ENCODE results near the gene INSIG1.

The INSIG1 gene

DNA sequence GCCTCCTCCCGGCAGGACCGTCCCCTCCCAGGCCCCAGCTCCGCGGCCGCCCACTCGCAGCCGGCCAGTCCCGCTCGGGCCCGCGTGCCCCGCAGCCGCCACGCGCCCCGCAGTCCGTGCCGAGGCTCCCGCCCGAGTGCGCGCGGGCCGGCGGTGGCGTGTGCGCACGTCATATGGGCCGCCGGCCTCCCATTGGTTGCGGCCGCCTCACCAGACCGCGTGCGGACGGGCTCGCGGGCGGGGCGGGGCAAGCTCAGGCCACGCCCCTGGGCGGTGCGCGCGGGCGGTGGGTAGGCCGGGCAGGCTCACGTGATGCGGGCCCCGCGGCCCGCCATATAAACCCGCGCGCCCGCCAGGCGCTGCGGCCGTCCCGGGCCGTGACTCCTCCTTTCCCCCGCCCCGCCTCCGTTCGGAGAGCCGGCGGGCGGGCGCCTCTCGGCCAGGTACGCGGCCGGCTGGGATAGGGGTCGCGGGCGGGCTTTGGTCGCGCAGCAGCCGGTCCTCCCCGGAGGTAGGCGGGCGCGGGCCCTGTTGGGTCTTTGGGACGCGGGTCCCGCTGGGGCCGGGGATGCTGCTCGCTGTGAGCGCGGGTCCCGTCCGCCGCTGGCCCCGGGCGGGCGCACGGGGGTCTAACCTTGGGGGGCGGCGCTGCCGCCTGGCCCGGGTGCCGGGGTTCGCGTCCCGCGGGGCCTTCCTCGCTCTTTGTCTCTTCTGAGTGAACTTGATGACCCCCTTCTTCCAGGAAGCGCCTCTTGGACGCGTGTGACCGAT, at the start of gene INSIG1:
Gene INSIG1, plus strand, starts transcription at position 362 of the 771 bp plus-strand sequence. Its CDS starts 408 bp downstream, at position 770.
- in situ Hi-C loops (cut with HindIII; ENCODE audit: low pct_ligation_motif_present, low pct_unique_long_range_greater_than_20kb, low sequenced_read_pairs) = no loop called here
- DNase-seq = peak; percentile 98

DNA sequence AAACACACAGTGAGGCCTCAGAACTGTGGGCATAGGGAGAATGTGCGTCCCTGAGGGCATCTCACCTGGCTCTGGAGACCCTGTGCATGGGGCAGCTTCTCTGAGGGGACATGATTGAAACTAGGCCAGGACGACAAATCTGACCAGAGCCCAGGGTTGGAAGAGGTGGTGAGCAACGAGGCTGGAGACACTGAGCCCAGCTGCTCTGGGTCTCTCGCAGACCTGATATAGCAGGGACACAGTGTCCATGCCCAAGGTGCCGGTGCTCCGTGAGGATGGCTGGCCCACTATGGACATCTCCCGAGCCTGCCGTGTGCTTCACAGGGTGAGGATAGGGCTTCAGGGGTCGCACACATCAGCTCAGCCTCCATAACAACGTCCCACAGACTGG, 49.3 kb upstream of the INSIG1 start:
- in situ Hi-C loops (cut with HindIII; ENCODE audit: low pct_ligation_motif_present, low pct_unique_long_range_greater_than_20kb, low sequenced_read_pairs) = no loop called here
- no peak for DNase-seq

DNA sequence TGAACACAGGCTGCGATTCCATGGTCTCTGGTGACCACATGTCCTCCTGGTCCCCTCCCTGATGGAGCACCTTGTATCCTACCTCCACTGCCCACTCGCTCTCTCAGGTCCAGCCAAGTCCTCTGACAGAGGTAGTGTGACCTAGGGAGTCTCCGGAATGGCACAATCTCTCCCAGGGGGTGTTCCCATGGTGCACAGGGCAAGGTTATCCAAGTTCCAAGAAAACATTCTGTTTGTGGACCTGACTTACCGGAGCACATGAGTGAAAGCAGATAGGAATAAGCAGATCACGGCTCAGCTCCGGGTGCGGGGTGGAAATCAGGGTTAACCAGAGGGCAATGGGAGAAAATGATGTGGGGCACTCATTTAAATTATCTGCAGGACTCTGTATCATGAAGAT, 45.8 kb upstream of the INSIG1 start:
- no peak for DNase-seq
- in situ Hi-C loops (cut with HindIII; ENCODE audit: low pct_ligation_motif_present, low pct_unique_long_range_greater_than_20kb, low sequenced_read_pairs) = no loop called here

DNA sequence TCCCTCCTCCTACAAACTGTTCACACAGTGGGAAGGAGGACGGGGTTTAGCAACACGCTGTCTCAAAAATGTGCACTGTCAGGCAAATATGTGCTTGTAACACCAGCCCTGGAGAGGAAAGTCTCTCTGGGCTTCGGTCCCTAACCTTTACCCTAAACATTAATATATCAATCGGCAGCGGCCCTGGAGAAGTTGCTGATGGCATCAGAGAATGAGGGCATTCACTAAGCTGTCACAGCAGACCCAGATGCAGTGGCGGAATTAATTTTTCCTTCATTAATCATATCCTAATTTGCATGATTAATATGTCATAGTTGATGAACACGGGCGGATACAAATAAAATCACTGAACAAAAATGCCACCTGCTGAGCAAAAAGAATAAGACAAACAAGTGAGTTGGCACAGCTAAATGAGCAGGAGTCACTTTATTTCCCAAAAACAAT, 45.2 kb upstream of the INSIG1 start:
- DNase-seq = no peak
- in situ Hi-C loops (cut with HindIII; ENCODE audit: low pct_ligation_motif_present, low pct_unique_long_range_greater_than_20kb, low sequenced_read_pairs) = no loop called here

DNA sequence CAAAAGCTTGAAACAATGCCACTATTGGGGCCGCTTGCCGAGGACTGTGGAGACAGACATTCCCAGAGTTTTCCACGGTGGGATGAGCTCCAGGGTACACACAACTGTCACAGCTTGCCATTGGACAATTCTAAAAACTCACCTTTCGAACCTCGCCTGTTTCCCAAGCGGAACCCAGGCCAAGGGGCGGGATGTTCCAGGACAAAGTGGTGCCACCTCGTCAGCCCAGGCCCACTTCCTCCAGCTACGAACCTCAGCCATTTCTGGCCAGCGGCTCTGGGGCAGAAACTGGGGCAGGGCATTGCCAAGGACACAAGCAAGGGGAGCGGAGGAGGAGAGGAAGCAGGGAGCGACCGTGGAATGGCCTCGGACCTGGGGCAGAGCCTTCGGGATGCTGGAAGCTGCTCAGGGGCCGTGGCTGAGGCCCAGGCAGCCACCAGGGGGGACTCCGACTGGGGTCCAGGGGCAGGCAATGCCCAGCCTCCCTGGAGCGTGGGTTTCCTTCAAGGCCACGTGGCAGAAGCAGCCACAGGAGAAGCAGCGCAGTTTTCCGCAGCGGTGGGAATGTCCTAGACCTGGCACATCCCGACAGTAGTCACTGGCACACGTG, 44.7 kb upstream of the INSIG1 start:
- DNase-seq = no peak
- in situ Hi-C loops (cut with HindIII; ENCODE audit: low pct_ligation_motif_present, low pct_unique_long_range_greater_than_20kb, low sequenced_read_pairs) = no loop called here

DNA sequence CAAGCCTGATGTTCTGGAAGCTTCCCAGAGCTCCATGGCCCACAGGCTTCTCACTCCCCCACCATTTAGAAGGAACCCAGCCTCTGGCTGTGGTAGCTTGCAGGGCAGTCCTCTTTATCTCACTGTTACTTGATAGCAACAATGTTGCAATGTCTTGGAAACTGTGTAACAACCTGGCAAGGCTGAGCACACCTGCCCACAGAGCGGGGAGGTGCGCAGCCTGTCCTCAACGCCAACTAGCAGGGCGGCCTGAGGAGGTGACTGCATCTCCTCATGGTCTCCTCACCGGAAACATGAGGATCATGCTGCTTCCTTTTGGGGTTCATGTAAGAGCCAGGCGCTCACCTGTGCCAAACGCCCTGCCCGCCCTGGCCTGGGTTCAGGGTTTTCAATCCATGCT, 43.7 kb upstream of the INSIG1 start:
- DNase-seq = no peak
- in situ Hi-C loops (cut with HindIII; ENCODE audit: low pct_ligation_motif_present, low pct_unique_long_range_greater_than_20kb, low sequenced_read_pairs) = no loop called here

DNA sequence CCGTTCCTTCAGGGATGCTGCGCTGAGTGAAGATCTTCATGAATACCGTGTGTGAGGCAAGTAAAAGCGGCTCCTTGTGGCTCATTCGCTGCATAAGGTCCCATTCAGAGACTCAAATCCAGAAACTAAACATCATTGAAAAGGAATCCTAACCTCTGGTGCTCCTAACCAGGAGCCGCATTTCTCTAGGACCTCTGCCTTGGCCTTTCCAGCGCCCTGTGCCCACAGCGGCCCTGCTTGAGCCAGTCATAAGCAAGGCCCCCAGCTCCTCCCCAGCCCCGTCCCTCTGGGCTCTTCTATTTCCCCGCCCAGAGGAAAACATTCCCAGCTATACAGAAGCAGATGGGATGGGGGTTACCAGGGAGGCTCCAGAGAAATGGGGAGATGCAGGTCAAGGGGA, 42.6 kb upstream of the INSIG1 start:
- in situ Hi-C loops (cut with HindIII; ENCODE audit: low pct_ligation_motif_present, low pct_unique_long_range_greater_than_20kb, low sequenced_read_pairs) = no loop called here
- no peak for DNase-seq

DNA sequence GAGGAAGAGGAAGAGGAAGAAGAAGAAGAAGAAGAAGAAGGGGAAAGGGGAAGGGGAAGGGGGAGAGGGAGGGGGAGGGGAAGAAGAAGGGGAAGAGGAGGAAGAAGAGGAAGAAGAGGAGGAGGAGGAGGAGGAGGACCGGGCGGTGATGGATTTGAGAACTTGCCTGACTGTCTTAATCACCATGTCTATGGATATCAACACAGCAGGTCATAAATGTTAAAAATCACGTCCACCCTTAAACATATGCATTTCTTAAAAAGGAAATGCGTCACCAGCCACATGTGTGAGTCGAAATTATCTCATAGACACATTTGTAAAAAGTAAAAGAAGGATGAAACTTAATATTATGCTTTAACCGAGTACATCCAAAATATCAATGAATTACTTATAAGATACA, 42.1 kb upstream of the INSIG1 start:
- no peak for DNase-seq
- in situ Hi-C loops (cut with HindIII; ENCODE audit: low pct_ligation_motif_present, low pct_unique_long_range_greater_than_20kb, low sequenced_read_pairs) = no loop called here

DNA sequence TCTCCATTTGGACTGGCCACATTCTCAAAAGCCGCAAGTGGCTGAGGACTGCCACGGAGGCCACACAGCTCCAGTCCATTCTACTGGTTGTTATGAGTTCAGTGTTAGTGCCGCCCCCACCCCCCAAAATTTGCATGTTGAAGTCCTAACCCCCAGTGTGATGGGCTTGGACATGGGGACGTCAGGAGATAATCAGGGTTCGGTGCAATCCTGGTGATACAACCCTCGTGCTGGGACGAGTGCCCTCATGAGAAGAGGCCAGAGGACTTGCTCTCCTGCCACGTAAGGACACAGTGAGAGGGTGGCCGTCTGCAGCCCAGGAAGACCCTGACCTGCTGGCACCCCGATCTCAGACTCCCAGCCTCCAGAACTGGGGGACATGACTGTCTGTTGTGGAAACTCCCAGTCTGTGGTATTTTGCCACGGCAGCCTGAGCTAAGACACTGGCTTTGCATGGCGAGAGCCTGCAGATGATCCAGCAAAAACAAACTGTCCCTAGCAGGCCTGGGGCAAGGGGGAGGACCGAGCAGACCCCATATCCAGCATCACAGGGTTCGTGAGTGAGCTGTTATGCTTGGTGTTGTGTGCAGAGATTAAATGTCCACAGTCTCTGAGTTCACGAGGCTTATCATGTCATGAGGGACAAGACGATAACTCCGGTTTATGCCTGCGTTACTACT, 41.5 kb upstream of the INSIG1 start:
- in situ Hi-C loops (cut with HindIII; ENCODE audit: low pct_ligation_motif_present, low pct_unique_long_range_greater_than_20kb, low sequenced_read_pairs) = no loop called here
- DNase-seq = no peak

DNA sequence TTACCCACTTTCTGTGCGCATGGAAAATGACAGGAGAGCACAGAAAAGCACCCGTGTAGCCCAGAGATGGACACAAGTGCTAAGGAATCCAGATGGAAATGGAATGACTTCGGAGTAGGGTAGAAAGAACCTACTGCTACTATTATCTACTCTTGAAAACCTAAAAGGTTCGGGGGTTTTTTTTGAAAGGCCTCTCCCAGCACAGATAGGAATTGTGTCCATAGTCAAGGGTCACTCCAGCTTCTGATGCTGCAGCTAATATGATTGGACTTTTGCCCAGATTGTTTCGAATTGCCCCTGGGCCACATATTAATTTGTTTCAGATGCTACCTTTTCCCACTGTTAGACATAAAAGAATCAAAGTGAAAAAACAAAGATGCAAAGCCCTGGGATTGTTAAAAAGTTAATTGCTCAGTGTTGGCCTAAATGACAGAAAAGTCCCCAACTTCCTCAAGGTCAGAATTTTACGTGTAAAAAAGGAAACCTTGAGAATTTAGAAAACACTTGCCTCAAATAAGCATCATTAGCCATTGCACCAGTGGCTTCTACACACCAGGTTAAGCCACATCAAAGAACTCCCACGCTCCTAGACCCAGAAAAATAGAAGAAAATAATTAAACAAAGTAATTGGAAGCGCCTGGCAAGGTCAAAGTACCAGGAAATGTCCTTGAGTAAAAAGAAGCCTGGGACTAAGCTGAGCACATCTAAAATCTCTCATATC, 40.8 kb upstream of the INSIG1 start:
- DNase-seq = no peak
- in situ Hi-C loops (cut with HindIII; ENCODE audit: low pct_ligation_motif_present, low pct_unique_long_range_greater_than_20kb, low sequenced_read_pairs) = no loop called here

DNA sequence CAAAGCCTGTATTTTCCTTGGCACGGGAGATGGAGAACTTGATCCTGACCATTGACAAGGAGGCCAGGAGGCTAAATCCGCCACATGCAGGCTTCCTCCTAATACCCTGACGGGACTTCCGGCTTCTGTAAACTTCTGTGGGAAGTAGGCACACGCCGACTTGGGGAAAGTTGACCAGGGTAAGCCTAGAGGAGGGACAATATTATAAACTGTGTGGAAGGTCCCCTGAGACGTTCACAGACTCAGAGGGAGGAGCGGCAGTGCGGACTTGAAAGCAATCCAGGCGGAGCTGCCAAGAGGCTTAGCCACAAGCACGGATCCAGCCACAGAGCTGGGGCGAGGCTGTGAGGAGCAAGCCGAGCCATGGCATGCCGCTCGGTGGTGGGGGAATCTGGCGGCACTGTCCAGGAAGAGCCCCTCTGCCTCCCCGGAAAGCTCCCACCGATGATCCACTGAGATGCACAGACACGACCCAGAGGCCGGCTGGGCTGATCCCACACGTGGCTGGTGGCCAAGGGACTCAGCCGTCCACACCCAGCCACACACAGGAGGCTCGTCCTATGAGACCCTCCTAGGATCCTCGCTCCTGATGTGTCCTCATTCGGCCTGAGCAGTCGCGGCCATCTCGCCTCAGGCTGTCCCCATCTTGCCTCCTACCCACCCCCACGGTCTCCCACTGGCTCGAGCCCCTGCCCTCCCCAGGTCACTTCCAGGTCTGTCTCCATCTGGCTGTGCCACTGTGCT, 40.0 kb upstream of the INSIG1 start:
- in situ Hi-C loops (cut with HindIII; ENCODE audit: low pct_ligation_motif_present, low pct_unique_long_range_greater_than_20kb, low sequenced_read_pairs) = no loop called here
- DNase-seq = no peak

DNA sequence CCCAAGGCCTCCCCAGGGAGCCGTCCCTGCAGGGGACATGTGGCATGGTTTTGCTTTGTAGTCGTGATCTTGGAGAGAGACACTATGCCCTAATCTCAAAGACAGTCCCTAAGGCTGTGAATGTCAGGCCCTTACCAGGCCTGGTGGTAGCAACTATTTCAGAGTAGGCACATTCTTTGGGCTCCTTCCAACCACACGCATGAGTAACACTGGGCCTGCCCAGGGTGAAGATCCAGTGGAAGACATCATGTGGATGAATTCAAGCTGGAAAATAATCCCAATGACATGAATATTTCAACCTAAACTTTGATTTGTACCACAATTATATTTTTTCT, 39.5 kb upstream of the INSIG1 start:
- in situ Hi-C loops (cut with HindIII; ENCODE audit: low pct_ligation_motif_present, low pct_unique_long_range_greater_than_20kb, low sequenced_read_pairs) = no loop called here
- peak; percentile 92 for DNase-seq

DNA sequence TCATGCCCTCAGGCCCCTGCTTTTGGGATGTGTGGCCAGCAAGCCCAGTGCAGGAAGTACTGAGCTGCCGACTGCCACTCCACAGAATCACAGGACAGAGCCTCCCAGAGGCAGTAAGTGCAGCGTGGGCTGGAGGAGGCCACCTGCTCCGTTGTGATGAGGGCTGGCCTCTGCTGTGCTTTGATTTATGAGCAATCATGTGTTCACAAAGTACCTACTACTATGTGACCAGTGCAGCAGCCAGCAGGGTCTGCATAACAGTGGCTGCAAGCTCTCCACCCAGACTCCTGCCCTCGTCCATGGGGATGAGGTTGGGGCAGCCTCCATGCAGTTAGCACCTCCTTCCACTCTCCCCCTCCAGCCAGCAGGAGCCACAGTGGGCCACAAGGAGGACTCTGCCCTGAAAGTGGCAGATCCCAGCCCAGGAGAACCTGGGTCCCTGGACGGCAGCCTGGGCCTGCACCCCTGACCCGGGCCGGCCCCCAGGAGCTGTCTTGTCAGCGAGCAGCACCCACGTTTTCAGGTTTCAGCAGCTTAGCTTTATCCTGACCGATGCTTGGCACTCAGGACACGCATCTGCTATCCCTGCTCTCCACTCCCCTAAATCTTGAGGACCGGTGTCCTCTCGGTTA, 37.7 kb upstream of the INSIG1 start:
- DNase-seq = no peak
- in situ Hi-C loops (cut with HindIII; ENCODE audit: low pct_ligation_motif_present, low pct_unique_long_range_greater_than_20kb, low sequenced_read_pairs) = no loop called here

DNA sequence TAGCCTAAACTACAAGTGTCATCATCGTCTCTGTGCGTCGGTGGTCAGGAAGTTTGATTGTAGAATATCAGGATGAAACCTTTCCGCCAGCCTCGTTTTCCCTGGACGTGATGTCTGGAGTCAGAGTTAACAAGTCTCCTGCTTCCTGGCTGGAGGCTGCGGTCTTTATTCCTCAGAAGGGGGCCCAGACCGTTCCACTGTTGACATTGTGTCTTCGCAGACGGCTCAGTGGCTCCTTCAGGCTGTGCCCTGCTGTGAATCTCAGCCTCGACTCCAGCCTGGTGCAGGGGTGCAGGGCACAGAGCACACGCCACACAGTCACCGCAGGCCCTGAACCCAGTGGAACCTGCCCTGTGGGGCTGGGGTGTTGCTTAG, 37.2 kb upstream of the INSIG1 start:
- DNase-seq = no peak
- in situ Hi-C loops (cut with HindIII; ENCODE audit: low pct_ligation_motif_present, low pct_unique_long_range_greater_than_20kb, low sequenced_read_pairs) = no loop called here

DNA sequence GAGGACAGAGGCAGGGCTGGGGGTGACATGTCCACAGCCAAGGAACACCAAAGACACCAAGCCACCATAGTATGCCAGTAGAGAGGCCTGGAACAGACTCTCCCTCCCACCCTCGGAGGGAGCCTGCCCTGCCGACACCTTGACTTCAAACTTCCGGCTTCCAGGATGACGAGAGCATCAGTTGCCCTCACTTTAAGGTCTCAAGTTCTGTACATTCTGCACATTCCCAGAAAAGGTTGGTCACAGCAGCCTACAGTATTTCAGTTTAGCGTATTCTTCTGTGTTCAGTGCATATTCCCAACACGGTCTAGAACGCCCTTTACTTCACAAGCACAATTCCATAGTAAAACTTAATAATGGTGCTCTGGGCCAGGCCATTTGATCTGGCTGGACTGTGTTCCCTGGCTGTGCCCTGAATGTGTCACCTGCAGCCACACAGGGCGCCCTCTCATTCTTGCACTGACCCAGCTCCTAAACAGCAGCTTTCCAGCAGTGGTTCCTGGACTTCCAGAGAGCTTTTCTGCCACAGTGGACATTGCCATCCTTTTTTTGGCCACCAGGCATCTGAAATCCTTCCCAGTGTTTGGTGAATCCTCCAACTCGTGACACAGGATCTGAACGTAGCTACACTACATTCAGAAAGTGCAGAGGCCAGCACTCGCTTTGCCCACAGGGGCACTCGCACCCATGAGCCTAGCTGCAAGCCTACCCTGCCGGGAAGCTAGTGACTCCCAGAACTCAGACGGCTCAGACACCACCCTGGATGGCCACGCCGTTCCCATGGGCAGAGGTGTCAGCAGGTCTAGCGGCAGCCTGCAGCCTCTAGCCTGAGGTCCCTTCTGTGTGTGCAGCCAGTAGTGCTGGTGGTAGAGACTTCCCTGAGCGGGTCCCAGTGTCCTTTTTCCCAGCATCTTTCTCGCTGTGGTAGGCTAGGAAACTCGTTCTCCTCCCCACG, 36.4 kb upstream of the INSIG1 start:
- DNase-seq = no peak
- in situ Hi-C loops (cut with HindIII; ENCODE audit: low pct_ligation_motif_present, low pct_unique_long_range_greater_than_20kb, low sequenced_read_pairs) = no loop called here

DNA sequence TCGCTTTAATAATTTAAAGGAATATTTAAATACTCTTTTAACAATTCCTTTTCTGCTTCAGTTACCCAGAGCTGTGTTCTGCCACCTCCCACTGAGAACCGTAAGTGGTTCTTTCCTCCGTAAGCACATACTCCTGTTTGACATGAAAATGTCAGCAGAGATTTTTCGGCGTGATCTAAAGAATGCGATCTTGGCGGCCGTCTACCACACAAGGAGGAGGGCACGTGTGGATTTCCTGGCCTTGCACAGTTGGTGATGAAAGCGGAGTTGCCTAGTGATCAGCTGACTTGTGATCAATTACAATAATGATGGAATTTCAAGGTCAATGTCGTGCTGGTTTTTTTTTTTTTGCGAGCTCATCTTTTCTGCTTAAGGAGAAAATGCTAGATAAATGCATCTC, 35.6 kb upstream of the INSIG1 start:
- no peak for DNase-seq
- in situ Hi-C loops (cut with HindIII; ENCODE audit: low pct_ligation_motif_present, low pct_unique_long_range_greater_than_20kb, low sequenced_read_pairs) = no loop called here

DNA sequence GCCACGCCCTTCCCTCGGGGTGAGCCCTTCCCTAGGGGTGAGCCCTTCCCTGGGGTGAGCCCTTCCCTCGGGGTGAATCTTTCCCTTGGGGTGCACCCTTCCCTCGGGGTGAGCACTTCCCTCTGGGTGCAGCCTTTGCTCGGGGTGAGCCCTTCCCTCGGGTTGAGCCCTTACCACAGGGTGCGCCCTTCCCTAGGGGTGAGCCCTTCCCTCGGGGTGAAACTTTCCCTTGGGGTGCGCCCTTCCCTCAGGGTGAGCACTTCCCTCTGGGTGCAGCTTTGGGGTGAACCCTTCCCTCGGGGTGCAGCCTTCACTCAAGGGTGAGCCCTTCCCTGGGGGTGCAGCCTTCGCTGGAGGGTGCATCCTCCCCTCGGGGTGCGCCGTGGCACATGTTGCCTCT, 34.6 kb upstream of the INSIG1 start:
- DNase-seq = no peak
- in situ Hi-C loops (cut with HindIII; ENCODE audit: low pct_ligation_motif_present, low pct_unique_long_range_greater_than_20kb, low sequenced_read_pairs) = no loop called here
